RWPE1 (cell line): ENCODE data around the gene NPW.
A peak's percentile ranks its signal among the peaks of the same experiment; 100 is the strongest.

Experiments used
- CTCF ChIA-PET: fragments of 350-600 bp; sonication (Branson Sonifier 250); formaldehyde crosslinking; extraction: SDS; loops from one replicate; lab custom pipeline; 2021; lab: Yijun Ruan, JAX
- POLR2A ChIA-PET: fragments of 400-600 bp; formaldehyde crosslinking; extraction: SDS; loops from one replicate; lab custom pipeline; 2020; ENCODE audit warnings: antibody characterized with exemption; ENCODE audit not compliant: low non-redundant PET; lab: Yijun Ruan, JAX
- DNase-seq: peaks from one replicate; pipeline ENCODE4 v3.0.0; 2012; ENCODE audit warnings: low spot score
- H3K27ac ChIP-seq: fragments of 450-650 bp; 2 replicates; pipeline ENCODE4 v1.5.1; 2017
- TF ChIP-seq, protein P1 (sequence below): fragments of 450-650 bp; conservative IDR thresholded peaks from 2 replicates; pipeline ENCODE4 v1.5.1; 2017; ENCODE audit warnings: low read depth, mild to moderate bottlenecking

Gene NPW

DNA sequence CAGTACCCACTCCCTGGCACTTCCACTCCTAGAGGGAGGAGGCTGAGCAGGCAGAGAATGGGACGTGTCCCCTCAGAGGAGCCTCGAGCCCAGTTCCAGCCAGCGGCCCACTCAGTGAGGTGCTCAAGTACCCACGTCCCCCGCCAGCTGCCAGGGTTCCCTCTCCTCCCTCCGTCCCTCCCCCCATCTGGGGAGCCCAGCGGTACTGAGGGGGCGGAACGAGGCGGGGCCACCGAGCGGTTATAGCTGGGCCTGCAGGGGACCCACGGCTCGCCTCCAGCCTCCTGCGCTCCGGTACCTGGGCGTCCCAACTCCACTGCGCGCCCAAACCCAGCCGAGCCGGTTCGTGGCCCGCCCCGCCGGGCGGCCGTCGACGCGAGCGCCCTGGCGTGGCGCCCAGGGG is at the start of gene NPW:
Gene NPW, plus strand, starts transcription at position 268 of the 403 bp plus-strand sequence.
- DNase-seq: no peak
- H3K27ac ChIP-seq: peak within 1 kb of the TSS; percentile 14; the same call in 1 of the 2 replicates
- POLR2A ChIA-PET: no interaction called here
- TF ChIP-seq, protein P1, sequence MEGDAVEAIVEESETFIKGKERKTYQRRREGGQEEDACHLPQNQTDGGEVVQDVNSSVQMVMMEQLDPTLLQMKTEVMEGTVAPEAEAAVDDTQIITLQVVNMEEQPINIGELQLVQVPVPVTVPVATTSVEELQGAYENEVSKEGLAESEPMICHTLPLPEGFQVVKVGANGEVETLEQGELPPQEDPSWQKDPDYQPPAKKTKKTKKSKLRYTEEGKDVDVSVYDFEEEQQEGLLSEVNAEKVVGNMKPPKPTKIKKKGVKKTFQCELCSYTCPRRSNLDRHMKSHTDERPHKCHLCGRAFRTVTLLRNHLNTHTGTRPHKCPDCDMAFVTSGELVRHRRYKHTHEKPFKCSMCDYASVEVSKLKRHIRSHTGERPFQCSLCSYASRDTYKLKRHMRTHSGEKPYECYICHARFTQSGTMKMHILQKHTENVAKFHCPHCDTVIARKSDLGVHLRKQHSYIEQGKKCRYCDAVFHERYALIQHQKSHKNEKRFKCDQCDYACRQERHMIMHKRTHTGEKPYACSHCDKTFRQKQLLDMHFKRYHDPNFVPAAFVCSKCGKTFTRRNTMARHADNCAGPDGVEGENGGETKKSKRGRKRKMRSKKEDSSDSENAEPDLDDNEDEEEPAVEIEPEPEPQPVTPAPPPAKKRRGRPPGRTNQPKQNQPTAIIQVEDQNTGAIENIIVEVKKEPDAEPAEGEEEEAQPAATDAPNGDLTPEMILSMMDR: no peak
- CTCF ChIA-PET: interaction anchor here (0.6 to 1.0 kb wide), 2 partner anchors 52 to 168 kb away, joined by 3 read pairs; no protein-coding TSS in a partner anchor

DNA sequence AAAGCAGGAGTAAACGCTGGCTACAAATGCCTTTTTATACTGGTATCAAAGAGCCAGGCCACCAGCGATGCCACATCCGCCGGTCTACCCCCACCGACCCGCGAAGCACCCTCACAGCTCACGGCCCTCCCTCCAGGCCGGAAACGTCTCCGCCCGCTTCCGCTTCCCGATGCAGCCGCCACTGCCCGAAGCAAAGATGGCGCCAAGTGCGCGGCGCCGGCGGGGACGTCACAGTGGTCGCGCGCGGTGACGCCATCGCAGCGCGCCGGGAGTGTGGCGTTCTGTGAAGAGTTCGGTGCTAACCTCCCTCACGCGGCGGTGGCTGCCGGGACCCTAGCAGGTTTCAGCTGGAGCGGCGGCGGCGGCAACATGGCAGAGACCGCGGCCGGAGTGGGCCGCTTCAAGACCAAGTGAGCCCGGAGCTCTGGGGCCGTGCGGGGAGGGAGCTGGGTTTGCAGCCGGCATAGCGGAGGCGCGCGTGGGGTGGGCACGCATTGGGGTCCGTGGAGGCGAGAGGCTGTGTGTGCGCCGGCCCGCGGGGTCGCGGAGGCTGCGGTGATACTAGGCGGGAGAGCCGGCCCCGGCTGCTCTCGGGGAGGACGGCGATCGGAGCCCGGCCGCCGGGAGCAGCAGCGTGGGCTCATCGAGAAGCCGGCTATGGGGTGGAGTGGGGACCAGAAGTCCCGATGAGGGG is 47.6 kb upstream of the NPW start, which contains the start of gene TBL3:
Gene TBL3, plus strand, starts transcription at position 258 of the 694 bp plus-strand sequence. Its CDS starts 112 bp downstream, at position 370.
- peak within 1 kb of the TSS; percentile 94 for H3K27ac ChIP-seq
- TF ChIP-seq, protein P1: no peak
- ChIA-PET CTCF (no interaction called here), POLR2A (no interaction called here)
- DNase-seq: peak; percentile 88

DNA sequence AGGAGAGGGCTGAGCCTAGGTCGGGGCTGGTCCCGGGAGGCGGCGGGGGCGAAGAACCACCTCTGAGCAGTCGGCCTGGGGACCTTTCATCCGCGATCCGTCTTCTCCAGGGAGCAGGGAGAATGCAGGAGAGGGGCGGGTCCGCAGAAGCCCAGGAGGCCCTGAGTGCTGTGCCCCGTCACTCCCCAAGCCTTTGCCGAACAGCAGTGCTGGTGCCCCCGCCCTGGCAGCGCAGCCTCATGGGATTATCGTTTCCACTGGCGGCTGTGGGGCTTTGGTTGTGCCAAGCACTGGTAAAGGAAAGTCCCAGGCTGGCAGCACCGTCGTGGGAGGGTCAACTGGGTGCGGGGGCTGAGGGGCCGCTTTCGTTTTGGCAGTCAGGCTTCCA is 47.1 kb upstream of the NPW start:
- CTCF ChIA-PET: no interaction called here
- POLR2A ChIA-PET: no interaction called here
- peak overlapping the region; percentile 94 for H3K27ac ChIP-seq
- TF ChIP-seq, protein P1: no peak
- no peak for DNase-seq

DNA sequence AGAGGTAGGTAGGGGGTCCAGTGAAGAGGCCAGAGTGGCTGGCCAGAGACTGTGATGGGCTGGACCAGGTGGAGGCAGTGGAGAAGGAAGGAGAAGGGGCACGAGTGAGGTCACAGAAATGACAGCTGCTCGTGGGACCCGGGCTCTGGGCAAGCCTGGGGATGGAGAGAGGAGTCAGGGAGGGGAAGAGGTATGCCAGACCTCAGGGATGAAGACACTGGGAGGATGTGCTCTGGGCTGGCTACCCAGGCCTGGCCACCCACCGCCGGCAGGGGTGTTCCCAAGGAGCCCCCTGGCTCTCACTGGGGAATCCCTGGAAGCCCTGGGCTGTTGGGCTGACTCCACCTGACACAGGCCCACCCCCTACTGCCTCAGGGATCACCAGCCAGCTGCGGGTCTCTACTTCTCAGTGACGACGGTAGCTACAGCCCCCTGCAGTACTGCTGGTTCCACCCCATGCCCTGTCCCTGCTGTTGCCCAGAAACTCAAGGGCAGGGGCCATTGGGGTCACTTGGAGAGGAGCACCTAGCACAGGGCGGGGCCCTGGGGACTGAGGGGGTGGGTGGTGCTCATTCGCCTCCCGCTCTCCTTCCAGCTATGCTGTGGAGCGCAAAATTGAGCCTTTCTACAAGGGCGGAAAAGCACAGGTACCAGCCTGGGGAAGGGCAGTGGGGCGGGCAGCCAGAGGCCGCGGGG is 46.0 kb upstream of the NPW start:
- no peak for DNase-seq
- TF ChIP-seq, protein P1: no peak
- ChIA-PET POLR2A (interaction anchor here (0.6 kb wide), 1 partner anchor 33 kb away, joined by 4 read pairs; no protein-coding TSS in a partner anchor), CTCF (no interaction called here)
- H3K27ac ChIP-seq: peak overlapping the region; percentile 94; the same call in 1 of the 2 replicates

DNA sequence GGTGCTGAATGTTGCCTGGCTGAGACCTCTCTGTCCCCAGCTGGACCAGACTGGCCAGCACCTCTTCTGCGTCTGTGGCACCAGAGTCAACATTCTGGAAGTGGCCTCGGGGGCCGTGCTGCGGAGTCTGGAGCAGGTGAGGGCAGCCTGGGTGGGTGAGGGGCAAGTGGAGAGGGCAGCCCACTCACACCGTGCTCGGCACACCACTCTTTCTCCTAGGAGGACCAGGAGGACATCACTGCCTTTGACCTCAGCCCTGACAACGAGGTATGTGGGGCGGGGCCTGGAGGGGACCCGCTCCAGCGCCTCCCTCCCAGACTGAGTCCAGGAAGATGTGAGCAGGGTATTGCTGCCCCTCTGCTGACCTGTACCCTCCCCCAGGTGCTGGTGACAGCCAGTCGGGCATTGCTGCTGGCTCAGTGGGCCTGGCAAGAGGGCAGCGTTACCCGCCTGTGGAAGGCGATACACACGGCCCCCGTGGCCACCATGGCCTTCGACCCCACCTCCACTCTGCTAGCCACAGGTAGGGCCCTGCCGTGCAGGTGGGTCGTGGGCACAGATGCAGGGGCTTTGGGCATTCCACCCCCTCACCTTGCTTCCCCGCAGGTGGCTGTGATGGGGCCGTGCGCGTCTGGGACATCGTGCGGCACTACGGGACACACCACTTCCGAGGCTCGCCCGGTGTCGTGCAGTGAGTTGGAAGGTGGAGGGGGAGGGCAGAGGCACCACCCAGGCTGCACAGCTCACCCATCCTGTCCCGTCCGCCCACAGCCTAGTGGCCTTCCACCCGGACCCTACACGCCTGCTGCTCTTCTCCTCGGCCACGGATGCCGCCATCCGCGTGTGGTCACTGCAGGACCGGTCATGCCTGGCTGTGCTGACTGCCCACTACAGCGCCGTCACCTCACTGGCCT is 45.2 kb upstream of the NPW start:
- ChIA-PET CTCF (no interaction called here), POLR2A (no interaction called here)
- DNase-seq: no peak
- TF ChIP-seq, protein P1: no peak
- H3K27ac ChIP-seq: no peak overlapping the region
